ENCODE data around the gene KLRK1.
"Not testable (repeated sequence)": the region's sequence is repeated elsewhere in the genome, so short reads cannot be mapped to it uniquely, and the experiment has no call there.

DNA sequence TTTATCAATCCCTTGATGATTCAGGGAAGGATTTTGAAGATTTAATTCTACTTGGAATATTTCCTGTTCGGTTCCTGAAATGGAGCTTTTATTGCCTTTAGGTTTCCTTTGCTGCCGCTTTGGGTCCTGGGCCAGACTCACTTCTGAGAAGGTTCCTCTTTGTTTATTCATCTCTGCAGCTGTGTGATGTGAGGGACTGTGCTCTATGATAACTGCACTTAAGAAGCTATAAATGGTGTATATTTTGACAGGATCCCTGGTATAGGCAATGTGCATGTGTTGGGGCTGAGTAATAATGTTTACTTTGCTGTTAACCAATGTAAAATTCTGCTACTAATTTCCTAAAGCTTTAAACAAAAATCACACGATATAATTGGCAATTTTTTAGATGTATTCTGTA lies 46.0 kb upstream of the KLRK1 start, which contains the start of gene KLRC2:
- not testable (repeated sequence) for TF ChIP-seq GATA2, GATA3 (IDR thresholded peaks at IDR 0.05; ENCODE audit: low read depth, low read length)
